GM12891 (cell line): Measurements from ENCODE around the gene NLRC3.

Experiments used
- POLR2A ChIP-seq: IDR thresholded peaks from 2 replicates; pipeline ENCODE4 v1.6.1; 2011; ENCODE audit warnings: low read depth, low read length, control low read depth
- POLR2AphosphoS5 ChIP-seq: IDR thresholded peaks from 2 replicates; pipeline ENCODE4 v1.6.1; 2011; ENCODE audit warnings: low read depth, low read length, control low read depth

GRCh38 chr16:3580686-3581085 lies 3.5 kb upstream of the NLRC3 start:
- TF ChIP-seq POLR2AphosphoS5 (no peak), POLR2A (no peak)
